Neutrophil (primary cell): ENCODE data around the gene LMNTD2.

Experiments used
- H3K27ac ChIP-seq: fragments of 200-600 bp; sonication (generic); 2 replicates; pipeline ENCODE4 v1.5.1; 2016; ENCODE audit warnings: mild to moderate bottlenecking, moderate library complexity
- H3K27me3 ChIP-seq: fragments of 200-600 bp; sonication (generic); 2 replicates; pipeline ENCODE4 v1.6.0; 2016; ENCODE audit warnings: mild to moderate bottlenecking
- H3K36me3 ChIP-seq: fragments of 200-600 bp; sonication (generic); 2 replicates; pipeline ENCODE4 v1.5.1; 2017
- H3K4me1 ChIP-seq, 2 experiments: fragments of 200-600 bp in 1 of 2; sonication (generic) in 1 of 2; 1 replicate in 1 of 2; 2 replicates in 1 of 2; pipeline versions ENCODE4 v1.5.1 to v1.6.1; 2013 to 2016; ENCODE audit warnings: low read depth in 1 of 2, low read length in 1 of 2, mild to moderate bottlenecking in 1 of 2, moderate library complexity in 1 of 2; ENCODE audit not compliant: control insufficient read depth in 1 of 2, insufficient read depth in 1 of 2
- H3K4me3 ChIP-seq, 2 experiments: fragments of 200-600 bp in 1 of 2; sonication (generic) in 1 of 2; 1 replicate in 1 of 2; 2 replicates in 1 of 2; pipeline ENCODE4 v1.5.1; 2013 to 2016; ENCODE audit warnings: low read depth in 1 of 2, low read length in 1 of 2, mild to moderate bottlenecking in 1 of 2, moderate library complexity in 1 of 2
- H3K9me3 ChIP-seq: fragments of 200-600 bp; sonication (generic); 2 replicates; pipeline ENCODE4 v1.5.1; 2016
- CTCF ChIP-seq: fragments of 200-600 bp; sonication (generic); IDR thresholded peaks from 2 replicates; pipeline ENCODE4 v1.5.1; 2016; ENCODE audit warnings: antibody characterized with exemption

Gene LMNTD2

GRCh38 chr11:553083-553987 is 7.2 kb downstream of the LMNTD2 start:
- Histone ChIP-seq H3K27me3 (peaks cover 72% of the 10 kb centered on the region), H3K4me1 (peaks cover 7 to 23% of the 10 kb centered on the region in 2 experiments), H3K27ac (no peak overlapping the region), H3K9me3 (no peaks in the 10 kb centered on the region), H3K4me3 (no peak overlapping the region), H3K36me3 (no peaks in the 10 kb centered on the region)
- TF ChIP-seq CTCF: no peak

- H3K27me3 ChIP-seq: peaks cover 57% of the 10 kb centered on the region
- no peak for TF ChIP-seq CTCF
- no peaks in the 10 kb centered on the region for H3K36me3 ChIP-seq
- no peak overlapping the region for H3K27ac ChIP-seq
- peaks cover 7 to 23% of the 10 kb centered on the region in 2 experiments for H3K4me1 ChIP-seq
- no peaks in the 10 kb centered on the region for H3K9me3 ChIP-seq
- no peak overlapping the region for H3K4me3 ChIP-seq
These were observed 8.9 kb downstream of the LMNTD2 start for GRCh38 chr11:551596-551995.

GRCh38 chr11:551131-551530 is 9.4 kb downstream of the LMNTD2 start:
- no peak for TF ChIP-seq CTCF
- no peaks in the 10 kb centered on the region for H3K36me3 ChIP-seq
- H3K4me1 ChIP-seq: peaks cover 7 to 19% of the 10 kb centered on the region in 2 experiments
- no peak overlapping the region for H3K4me3 ChIP-seq
- H3K9me3 ChIP-seq: no peaks in the 10 kb centered on the region
- no peak overlapping the region for H3K27ac ChIP-seq
- H3K27me3 ChIP-seq: peaks cover 52% of the 10 kb centered on the region

- Histone ChIP-seq H3K4me3 (no peak overlapping the region), H3K27ac (no peak overlapping the region), H3K27me3 (peaks cover 48% of the 10 kb centered on the region), H3K36me3 (no peaks in the 10 kb centered on the region), H3K4me1 (peaks cover 7 to 15% of the 10 kb centered on the region in 2 experiments), H3K9me3 (no peaks in the 10 kb centered on the region)
- no peak for TF ChIP-seq CTCF
These were observed 9.8 kb downstream of the LMNTD2 start for GRCh38 chr11:550746-551085.

- no peak overlapping the region for H3K27ac ChIP-seq
- H3K36me3 ChIP-seq: no peaks in the 10 kb centered on the region
- no peak for TF ChIP-seq CTCF
These were observed 10.4 kb downstream of the LMNTD2 start for GRCh38 chr11:550021-550745.

More at GRCh38 chr11:550021-550745, 10.4 kb downstream of the LMNTD2 start:
- peaks cover 5 to 9% of the 10 kb centered on the region in 2 experiments for H3K4me1 ChIP-seq
- no peak overlapping the region for H3K4me3 ChIP-seq
- H3K9me3 ChIP-seq: no peaks in the 10 kb centered on the region
- H3K27me3 ChIP-seq: peaks cover 43% of the 10 kb centered on the region
